SKM-1 (cell line): ENCODE results near the gene SPIN2A.
"Not testable (repeated sequence)": the region's sequence is repeated elsewhere in the genome, so short reads cannot be mapped to it uniquely, and the experiment has no call there.

ENCODE experiments used
- DNase-seq: peaks from one replicate; lab custom pipeline; 2025; ENCODE audit not compliant: unreplicated experiment; lab: John Stamatoyannopoulos, UW

The SPIN2A gene

DNA sequence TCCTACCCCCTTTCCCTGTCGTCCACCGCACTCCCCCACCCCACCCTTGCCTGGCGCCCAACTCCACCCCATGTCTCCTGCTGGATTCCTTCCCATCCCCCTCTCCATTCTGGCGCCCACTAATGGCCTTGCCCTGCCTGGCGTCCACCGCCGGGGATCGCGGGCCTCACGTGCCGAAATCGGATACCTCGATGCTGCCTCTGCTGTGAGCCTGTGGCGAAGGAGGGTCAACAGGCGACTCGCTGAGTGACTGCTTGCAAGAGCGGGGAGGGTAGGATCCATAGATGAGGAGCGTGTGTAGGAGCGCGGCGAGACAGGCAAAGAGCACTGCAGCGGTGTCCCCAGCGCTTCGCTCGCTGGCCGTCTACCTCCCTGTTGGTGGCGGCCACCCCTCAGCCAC lies at the start of gene SPIN2A:
SPIN2A (minus strand) TSS at position 325 of the 400 bp plus-strand sequence. CDS start 800 bp downstream, outside the sequence.
- not testable (repeated sequence) for DNase-seq

GRCh38 chrX:57178605-57179004 lies 41.4 kb upstream of the SPIN2A start:
- no peak for DNase-seq

DNA sequence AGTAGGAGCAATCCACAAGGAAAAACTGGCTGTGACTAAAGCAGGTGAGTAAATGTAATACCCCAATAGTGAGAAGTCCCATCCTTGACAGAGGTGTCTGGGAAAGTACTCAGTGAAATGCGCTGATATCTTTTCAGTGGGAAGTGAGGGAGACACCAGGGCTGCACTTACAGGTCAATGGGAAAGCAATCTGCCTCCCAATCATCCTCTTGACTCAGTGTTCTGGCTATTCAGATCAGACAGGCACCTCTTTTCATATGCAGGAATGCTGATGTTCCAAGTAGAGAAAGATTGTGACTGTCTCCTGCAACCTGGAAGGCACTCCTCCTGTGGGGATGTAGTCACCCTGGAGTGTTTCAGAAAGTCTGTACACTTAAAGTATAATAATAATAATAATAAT lies 39.9 kb upstream of the SPIN2A start:
- no peak for DNase-seq

DNA sequence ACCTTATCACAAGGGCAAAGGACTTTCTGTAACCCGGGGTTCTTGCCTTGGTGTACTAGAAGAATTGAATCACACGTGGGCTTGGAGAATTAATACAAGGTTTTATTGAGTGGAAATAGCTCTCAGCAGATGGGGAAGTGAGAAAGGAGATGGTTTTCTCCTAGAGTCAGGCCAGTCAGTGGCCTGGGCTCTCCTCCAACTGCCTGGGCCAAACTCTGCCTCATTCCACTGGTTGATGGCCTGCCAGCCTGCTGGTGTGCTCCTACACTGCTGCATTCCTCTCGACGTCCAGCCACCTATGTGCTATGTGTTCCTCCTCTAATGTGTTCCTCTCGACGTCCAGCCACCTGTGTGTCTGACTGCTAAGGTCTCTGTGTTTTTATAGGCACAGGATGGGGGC lies 35.3 kb upstream of the SPIN2A start:
- DNase-seq, result no peak

- DNase-seq, result no peak
Observed at GRCh38 chrX:57156397-57157049, 19.3 kb upstream of the SPIN2A start.

DNA sequence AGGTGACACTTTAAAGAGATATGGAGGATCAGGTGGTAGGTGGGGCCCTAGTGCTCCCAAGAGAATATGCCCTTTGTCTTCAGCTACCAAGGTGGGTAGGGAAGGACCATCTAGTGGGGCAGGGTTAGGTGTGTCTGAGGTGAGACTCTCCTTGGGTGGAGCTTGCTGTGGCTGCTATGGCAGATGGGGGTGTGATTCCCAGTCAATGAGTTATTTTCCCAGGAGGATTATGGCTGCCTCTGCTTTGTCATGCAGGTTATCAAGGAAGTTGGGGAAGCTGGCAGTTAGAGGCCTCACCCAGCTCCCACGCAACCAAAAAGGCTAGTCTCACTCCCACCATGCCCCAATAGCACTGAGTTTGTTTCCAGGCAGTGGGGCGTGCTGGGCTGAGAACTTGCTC lies 18.0 kb upstream of the SPIN2A start:
- no peak for DNase-seq

GRCh38 chrX:57152222-57152621 lies 15.0 kb upstream of the SPIN2A start:
- DNase-seq, result not testable (repeated sequence)

DNA sequence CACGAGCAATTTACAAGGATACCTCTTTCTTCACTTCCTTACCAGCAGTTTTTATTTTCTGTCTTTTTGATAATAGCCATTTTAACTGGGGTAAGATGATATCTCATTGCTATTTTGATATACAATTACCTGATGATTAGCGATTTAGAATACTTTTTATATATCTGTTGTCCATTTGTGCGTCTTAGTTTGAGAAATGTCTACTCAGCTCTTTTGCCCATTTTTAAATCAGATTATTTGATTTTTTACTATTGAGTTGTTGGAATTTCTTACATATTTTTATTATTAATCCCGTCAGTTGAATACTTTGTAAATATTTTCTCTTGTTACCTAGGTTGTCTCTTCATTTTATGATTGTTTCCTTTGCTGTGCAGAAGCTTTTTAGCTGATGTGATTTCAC lies 1.5 kb upstream of the SPIN2A start:
- DNase-seq, result no peak

DNA sequence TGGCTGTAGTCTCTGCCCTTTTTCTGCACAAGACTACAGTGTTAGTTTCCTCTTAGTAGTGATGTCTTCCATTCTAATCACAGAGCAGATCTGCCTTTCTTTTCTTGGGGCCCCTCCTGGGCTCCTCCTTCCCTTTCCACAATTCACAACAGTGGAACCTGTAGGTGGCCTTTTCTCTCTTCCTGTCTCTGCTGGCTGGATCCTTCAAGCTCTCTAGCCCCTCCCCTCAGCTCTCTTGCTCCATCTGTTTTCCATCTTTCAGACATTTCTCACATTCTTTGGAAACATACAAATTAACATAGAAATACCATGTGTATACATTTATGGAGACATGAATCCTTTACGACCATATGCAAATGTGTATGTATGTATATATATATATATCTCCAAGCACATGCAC lies 304 bp upstream of the SPIN2A start:
- no peak for DNase-seq

- DNase-seq, result not testable (repeated sequence)
Observed at GRCh38 chrX:57136589-57136988, 608 bp downstream of the SPIN2A start.

- no peak for DNase-seq
Observed at GRCh38 chrX:57135287-57135686, 1.9 kb downstream of the SPIN2A start.

GRCh38 chrX:57134702-57135101 lies 2.5 kb downstream of the SPIN2A start:
- no peak for DNase-seq

GRCh38 chrX:57133706-57134105 lies 3.5 kb downstream of the SPIN2A start:
- no peak for DNase-seq

- DNase-seq, result not testable (repeated sequence)
Observed at GRCh38 chrX:57133284-57133683, 3.9 kb downstream of the SPIN2A start.

DNA sequence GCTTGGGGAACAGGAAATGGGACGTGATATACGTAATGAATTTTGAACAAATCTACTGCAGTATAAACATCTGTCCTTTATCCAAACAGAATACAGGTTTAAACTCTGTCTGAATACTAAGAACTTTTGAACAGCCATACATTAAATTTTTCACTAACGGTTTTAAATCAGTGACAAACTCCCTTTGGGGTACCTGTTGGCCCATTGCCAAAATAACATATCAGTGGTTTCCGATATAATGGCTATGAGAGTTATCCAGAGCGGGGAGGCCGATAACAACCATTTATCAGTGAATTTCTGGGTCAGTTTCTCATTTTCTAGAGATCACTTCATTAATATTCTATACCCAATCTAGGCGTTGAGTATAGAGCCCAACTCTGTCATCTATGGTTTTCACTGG lies 5.2 kb downstream of the SPIN2A start:
- no peak for DNase-seq

DNA sequence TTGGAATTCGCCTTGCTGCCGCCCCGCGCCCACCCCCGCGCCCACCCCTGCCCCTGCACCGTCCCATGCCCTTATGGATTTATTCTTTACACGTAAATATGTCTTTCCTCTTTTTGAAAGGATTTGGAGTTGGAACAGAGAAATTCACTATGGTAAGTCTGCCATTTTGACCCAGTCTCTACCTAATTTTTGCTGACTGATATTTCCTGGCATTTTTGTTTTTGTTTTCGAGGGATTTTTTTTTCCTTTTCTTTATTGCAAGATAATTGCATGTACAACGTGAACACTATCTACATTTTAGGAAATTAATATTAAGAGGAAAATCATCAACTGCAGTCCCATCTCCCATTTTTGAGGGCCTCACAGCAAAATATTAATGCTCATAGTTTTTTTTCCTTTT lies 15.4 kb downstream of the SPIN2A start:
- DNase-seq, result no peak

DNA sequence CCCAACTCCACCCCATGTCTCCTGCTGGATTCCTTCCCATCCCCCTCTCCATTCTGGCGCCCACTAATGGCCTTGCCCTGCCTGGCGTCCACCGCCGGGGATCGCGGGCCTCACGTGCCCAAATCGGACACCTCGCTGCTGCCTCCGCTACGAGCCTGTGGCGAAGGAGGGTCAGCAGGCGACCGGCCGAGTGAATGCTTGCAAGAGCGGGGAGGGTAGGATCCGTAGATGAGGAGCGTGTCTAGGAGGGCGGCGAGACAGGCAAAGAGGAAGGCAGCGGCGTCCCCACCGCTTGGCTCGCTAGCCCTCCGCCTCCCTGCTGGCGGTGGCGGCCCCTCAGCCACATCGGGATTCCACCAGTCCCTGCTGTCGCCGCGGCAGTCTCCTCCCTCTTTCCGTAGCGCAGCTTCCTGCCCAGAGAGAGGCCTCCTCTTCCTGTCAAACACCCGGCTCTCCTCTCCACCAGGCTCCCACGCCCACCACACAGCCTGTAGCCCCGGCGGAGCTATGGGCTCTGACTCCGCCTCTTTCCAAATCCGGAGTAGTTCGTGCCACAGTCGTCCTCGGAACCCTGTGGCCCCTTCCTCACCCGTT lies 15.9 kb downstream of the SPIN2A start, which contains the start of gene SPIN2B:
SPIN2B (minus strand) TSS at position 387 of the 594 bp plus-strand sequence.
- DNase-seq, result peak; percentile 25

- DNase-seq, result not testable (repeated sequence)
Observed at GRCh38 chrX:57120619-57121161, 16.5 kb downstream of the SPIN2A start.

- no peak for DNase-seq
Observed at GRCh38 chrX:57119416-57119815, 17.8 kb downstream of the SPIN2A start.

- not testable (repeated sequence) for DNase-seq
Observed at GRCh38 chrX:57117566-57117965, 19.6 kb downstream of the SPIN2A start.

DNA sequence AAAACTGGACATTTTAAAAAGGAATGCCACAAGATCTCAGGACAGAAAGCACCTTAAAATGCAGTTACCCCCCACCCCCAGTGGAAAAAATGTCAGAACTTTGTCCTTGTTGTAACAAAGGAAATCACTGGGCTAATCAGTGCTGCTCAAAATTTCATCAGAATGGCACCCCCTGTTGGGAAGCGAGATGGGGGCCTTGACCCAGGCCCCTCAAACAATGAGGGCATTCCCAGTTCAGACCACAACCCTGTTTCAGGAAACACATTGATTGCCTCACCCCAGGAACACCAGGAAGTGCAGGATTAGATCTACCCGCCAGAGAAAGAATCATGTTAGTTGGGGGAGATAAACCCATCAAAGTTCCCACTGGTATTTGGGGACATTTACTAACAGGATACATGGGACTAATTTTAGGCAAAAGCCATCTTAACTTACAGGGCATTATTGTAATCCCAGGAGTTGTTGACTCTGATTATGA lies 32.2 kb downstream of the SPIN2A start:
- no peak for DNase-seq

- no peak for DNase-seq
Observed at GRCh38 chrX:57104406-57104805, 32.8 kb downstream of the SPIN2A start.
